Measurements from ENCODE around the gene ESRRB. TPM values are rescaled to one million over a fixed set of nuclear protein-coding genes. Genes with fewer than 3 reads are reported as not detected.

ESRRB gene
- total RNA-seq, 1 donor from 2014 or later = 0.74 TPM

- H3K9me3 ChIP-seq = no peaks in the 10 kb centered on the region
- TF ChIP-seq POLR2A (IDR thresholded peaks at IDR 0.05) (no peak), POLR2AphosphoS5 (IDR thresholded peaks at IDR 0.05; ENCODE audit: insufficient read depth in 1 of 2, low read depth in 1 of 2) (no peak), CTCF (IDR thresholded peaks at IDR 0.05) (no peak)
- H3K27ac ChIP-seq = no peak overlapping the region
- DNase-seq (ENCODE audit: extremely low spot score in 2 of 2) = no peak
- H3K36me3 ChIP-seq = no peaks in the 10 kb centered on the region
- H3K4me1 ChIP-seq = no peaks in the 10 kb centered on the region
- no peaks in the 10 kb centered on the region for H3K27me3 ChIP-seq
- H3K4me3 ChIP-seq = no peak overlapping the region
- intact Hi-C loops (cut with DNase I) = no loop called here
Measured at GRCh38 chr14:76413106-76413961, 37.4 kb downstream of the ESRRB start.

GRCh38 chr14:76413962-76414600, 38.1 kb downstream of the ESRRB start:
- TF ChIP-seq POLR2AphosphoS5 (IDR thresholded peaks at IDR 0.05; ENCODE audit: insufficient read depth in 1 of 2, low read depth in 1 of 2) = no peak
- TF ChIP-seq POLR2A (IDR thresholded peaks at IDR 0.05) = no peak
- TF ChIP-seq CTCF (IDR thresholded peaks at IDR 0.05) = no peak
- Histone ChIP-seq H3K9me3 (no peaks in the 10 kb centered on the region), H3K4me3 (no peak overlapping the region), H3K27me3 (no peaks in the 10 kb centered on the region), H3K27ac (no peak overlapping the region), H3K36me3 (no peaks in the 10 kb centered on the region), H3K4me1 (no peaks in the 10 kb centered on the region)
- no peak for DNase-seq (ENCODE audit: extremely low spot score in 2 of 2)
- intact Hi-C loops (cut with DNase I) = no loop called here

- H3K9me3 ChIP-seq = no peaks in the 10 kb centered on the region
- TF ChIP-seq POLR2A (IDR thresholded peaks at IDR 0.05) = no peak
- TF ChIP-seq CTCF (IDR thresholded peaks at IDR 0.05) = no peak
- TF ChIP-seq POLR2AphosphoS5 (IDR thresholded peaks at IDR 0.05; ENCODE audit: insufficient read depth in 1 of 2, low read depth in 1 of 2) = no peak
- intact Hi-C loops (cut with DNase I) = no loop called here
- H3K4me3 ChIP-seq = no peak overlapping the region
- no peaks in the 10 kb centered on the region for H3K4me1 ChIP-seq
- no peaks in the 10 kb centered on the region for H3K36me3 ChIP-seq
- DNase-seq (ENCODE audit: extremely low spot score in 2 of 2) = no peak
- H3K27ac ChIP-seq = no peak overlapping the region
- H3K27me3 ChIP-seq = no peaks in the 10 kb centered on the region
Measured at GRCh38 chr14:76419399-76419798, 43.5 kb downstream of the ESRRB start.

- H3K36me3 ChIP-seq = no peaks in the 10 kb centered on the region
- intact Hi-C loops (cut with DNase I) = no loop called here
- TF ChIP-seq POLR2AphosphoS5 (IDR thresholded peaks at IDR 0.05; ENCODE audit: insufficient read depth in 1 of 2, low read depth in 1 of 2) (no peak), POLR2A (IDR thresholded peaks at IDR 0.05) (no peak), CTCF (IDR thresholded peaks at IDR 0.05) (no peak)
- H3K9me3 ChIP-seq = no peaks in the 10 kb centered on the region
- no peak overlapping the region for H3K4me3 ChIP-seq
- DNase-seq (ENCODE audit: extremely low spot score in 2 of 2) = no peak
- H3K27ac ChIP-seq = no peak overlapping the region
- H3K27me3 ChIP-seq = no peaks in the 10 kb centered on the region
- no peaks in the 10 kb centered on the region for H3K4me1 ChIP-seq
Measured at GRCh38 chr14:76420827-76421226, 44.9 kb downstream of the ESRRB start.

GRCh38 chr14:76421662-76422061, 45.7 kb downstream of the ESRRB start:
- Histone ChIP-seq H3K36me3 (no peaks in the 10 kb centered on the region), H3K4me3 (no peak overlapping the region), H3K27me3 (no peaks in the 10 kb centered on the region), H3K9me3 (no peaks in the 10 kb centered on the region), H3K4me1 (no peaks in the 10 kb centered on the region), H3K27ac (no peak overlapping the region)
- intact Hi-C loops (cut with DNase I) = no loop called here
- no peak for DNase-seq (ENCODE audit: extremely low spot score in 2 of 2)
- TF ChIP-seq POLR2A (IDR thresholded peaks at IDR 0.05) = no peak
- no peak for TF ChIP-seq CTCF (IDR thresholded peaks at IDR 0.05)
- no peak for TF ChIP-seq POLR2AphosphoS5 (IDR thresholded peaks at IDR 0.05; ENCODE audit: insufficient read depth in 1 of 2, low read depth in 1 of 2)

All from vagina (tissue), 2 donors.